ENCODE results near the gene OCIAD2. TPM values are rescaled to one million over a fixed set of nuclear protein-coding genes. Genes with fewer than 3 reads are reported as not detected.

Gene OCIAD2
- total and polyA plus RNA-seq, 2 of the 4 experiments (the other 2 are of a cell fraction) = 16.5 to 21.4 TPM

- no peak overlapping the region for H3K4me3 ChIP-seq (ENCODE audit: insufficient read depth, low read depth, low read length)
- H3K4me1 ChIP-seq (ENCODE audit: control insufficient read depth, insufficient read depth, low read length) = peaks cover 2% of the 10 kb centered on the region; the same call in 1 of the 2 replicates
- no peak overlapping the region for H3K18ac ChIP-seq (ENCODE audit: low read depth, low read length)
- no peak overlapping the region for H3K14ac ChIP-seq (replicated peaks; ENCODE audit: low read depth, low read length)
- CTCF ChIA-PET = interaction anchor here (0.6 kb wide), 1 partner anchor 16 kb away, joined by 4 read pairs; no protein-coding TSS in a partner anchor
- H2BK20ac ChIP-seq (ENCODE audit: low read depth, low read length) = no peak overlapping the region
- POLR2A ChIA-PET (ENCODE audit: unreplicated experiment) = no interaction called here
- H3K23ac ChIP-seq (ENCODE audit: low read depth, low read length) = no peak overlapping the region
- no peak overlapping the region for H3K27ac ChIP-seq (ENCODE audit: insufficient read depth, low read length)
- no peaks in the 10 kb centered on the region for H3K27me3 ChIP-seq (ENCODE audit: control insufficient read depth, insufficient read depth, low read length)
- no peaks in the 10 kb centered on the region for H3K36me3 ChIP-seq (ENCODE audit: control insufficient read depth, insufficient read depth, low read length)
- no peak overlapping the region for H4K5ac ChIP-seq (ENCODE audit: low read depth, low read length)
- H3K4me2 ChIP-seq (ENCODE audit: low read depth, low read length) = no peak overlapping the region
- H3K9me1 ChIP-seq (ENCODE audit: insufficient read depth, low read length) = no peaks in the 10 kb centered on the region; the same call in none of the 2 replicates
- no peak for TF ChIP-seq RCOR1 (IDR thresholded peaks at IDR 0.05; ENCODE audit: insufficient replicate concordance, low read length)
- no peak for TF ChIP-seq MXI1 (IDR thresholded peaks at IDR 0.05; ENCODE audit: borderline replicate concordance, low read depth, low read length)
- TF ChIP-seq, protein P1, sequence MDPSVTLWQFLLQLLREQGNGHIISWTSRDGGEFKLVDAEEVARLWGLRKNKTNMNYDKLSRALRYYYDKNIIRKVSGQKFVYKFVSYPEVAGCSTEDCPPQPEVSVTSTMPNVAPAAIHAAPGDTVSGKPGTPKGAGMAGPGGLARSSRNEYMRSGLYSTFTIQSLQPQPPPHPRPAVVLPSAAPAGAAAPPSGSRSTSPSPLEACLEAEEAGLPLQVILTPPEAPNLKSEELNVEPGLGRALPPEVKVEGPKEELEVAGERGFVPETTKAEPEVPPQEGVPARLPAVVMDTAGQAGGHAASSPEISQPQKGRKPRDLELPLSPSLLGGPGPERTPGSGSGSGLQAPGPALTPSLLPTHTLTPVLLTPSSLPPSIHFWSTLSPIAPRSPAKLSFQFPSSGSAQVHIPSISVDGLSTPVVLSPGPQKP (IDR thresholded peaks at IDR 0.05; ENCODE audit: borderline replicate concordance, low read depth, low read length) = no peak
- no peak for TF ChIP-seq MAZ (IDR thresholded peaks at IDR 0.05; ENCODE audit: borderline replicate concordance, low read depth, low read length)
- no peak for TF ChIP-seq RAD21 (IDR thresholded peaks at IDR 0.05; ENCODE audit: low read length)
- TF ChIP-seq RFX5 (IDR thresholded peaks at IDR 0.05; ENCODE audit: low read depth, low read length) = no peak
- dilution Hi-C loops (cut with HindIII; ENCODE audit: low sequenced_read_pairs, unreplicated experiment) (no loop called here), in situ Hi-C loops (cut with MboI; ENCODE audit: low sequenced_read_pairs) (no loop called here), intact Hi-C loops (cut with micrococcal nuclease) (no loop called here)
- H2AK9ac ChIP-seq (replicated peaks; ENCODE audit: low read depth, low read length, poor library complexity) = peak overlapping the region; percentile 74
- H4K20me1 ChIP-seq (ENCODE audit: insufficient read depth, low read length) = no peaks in the 10 kb centered on the region
- no peak overlapping the region for H4K91ac ChIP-seq (ENCODE audit: insufficient read depth, low read depth, low read length)
- no peak overlapping the region for H2AK5ac ChIP-seq (ENCODE audit: low read depth, low read length)
- DNase-seq (no peak), ATAC-seq (ENCODE audit: low read depth) (no peak)
- H2BK5ac ChIP-seq (ENCODE audit: low read depth, low read length, poor library complexity, severe bottlenecking) = no peak overlapping the region
- no CpG with 5 or more reads among the region's 3 CpGs for WGBS, 2 experiments (ENCODE audit: extremely low coverage in 2 of 2, insufficient read length in 1 of 2)
- no peak overlapping the region for H2BK15ac ChIP-seq (ENCODE audit: low read depth, low read length)
- no peaks in the 10 kb centered on the region for H3K79me1 ChIP-seq (ENCODE audit: low read depth in 1 of 2, low read length in 2 of 2)
- H3K9ac ChIP-seq (ENCODE audit: low read depth, low read length) = no peak overlapping the region
- H3K9me3 ChIP-seq (ENCODE audit: control insufficient read depth, insufficient read depth, low read length) = no peaks in the 10 kb centered on the region
- no peak overlapping the region for H2AFZ ChIP-seq (replicated peaks; ENCODE audit: low read length, poor library complexity)
- no peak overlapping the region for H3K56ac ChIP-seq (ENCODE audit: extremely low read depth, insufficient read depth, low read length)
- no peak overlapping the region for H2BK120ac ChIP-seq (ENCODE audit: low read depth, low read length)
- no TSS peak for BruUV-seq (replicated peaks)
- H3K4ac ChIP-seq (ENCODE audit: low read depth, low read length) = no peak overlapping the region
- no peak overlapping the region for H4K8ac ChIP-seq (ENCODE audit: low read depth in 2 of 2, low read length in 2 of 2)
Measured at GRCh38 chr4:48914311-48914710, 7.7 kb upstream of the OCIAD2 start.
